ENCODE results near the gene WWOX.

The WWOX gene

GRCh38 chr16:79090966-79091365, 991.5 kb downstream of the WWOX start:
- DNase-seq (ENCODE audit: low read depth, low spot score): no peak

GRCh38 chr16:79092846-79093245, 993.4 kb downstream of the WWOX start:
- no peak for DNase-seq (ENCODE audit: low read depth, low spot score)

GRCh38 chr16:79093554-79093967, 994.1 kb downstream of the WWOX start:
- no peak for DNase-seq (ENCODE audit: low read depth, low spot score)

GRCh38 chr16:79096246-79096645, 996.8 kb downstream of the WWOX start:
- no peak for DNase-seq (ENCODE audit: low read depth, low spot score)

GRCh38 chr16:79097166-79097565, 997.7 kb downstream of the WWOX start:
- no peak for DNase-seq (ENCODE audit: low read depth, low spot score)

GRCh38 chr16:79097771-79098170, 998.3 kb downstream of the WWOX start:
- DNase-seq (ENCODE audit: low read depth, low spot score): no peak

GRCh38 chr16:79098907-79099306, 999.5 kb downstream of the WWOX start:
- no peak for DNase-seq (ENCODE audit: low read depth, low spot score)

- DNase-seq (ENCODE audit: low read depth, low spot score): no peak
Measured at GRCh38 chr16:79099716-79100115, 1000.3 kb downstream of the WWOX start.

- DNase-seq (ENCODE audit: low read depth, low spot score): no peak
Measured at GRCh38 chr16:79100447-79100846, 1001.0 kb downstream of the WWOX start.

GRCh38 chr16:79101491-79101890, 1002.0 kb downstream of the WWOX start:
- no peak for DNase-seq (ENCODE audit: low read depth, low spot score)

- no peak for DNase-seq (ENCODE audit: low read depth, low spot score)
Measured at GRCh38 chr16:79104567-79104966, 1005.1 kb downstream of the WWOX start.

GRCh38 chr16:79107301-79107700, 1007.8 kb downstream of the WWOX start:
- no peak for DNase-seq (ENCODE audit: low read depth, low spot score)

- no peak for DNase-seq (ENCODE audit: low read depth, low spot score)
Measured at GRCh38 chr16:79109771-79110170, 1010.3 kb downstream of the WWOX start.

- no peak for DNase-seq (ENCODE audit: low read depth, low spot score)
Measured at GRCh38 chr16:79110242-79110641, 1010.8 kb downstream of the WWOX start.

GRCh38 chr16:79110953-79111352, 1011.5 kb downstream of the WWOX start:
- DNase-seq (ENCODE audit: low read depth, low spot score): no peak

GRCh38 chr16:79112462-79112861, 1013.0 kb downstream of the WWOX start:
- DNase-seq (ENCODE audit: low read depth, low spot score): no peak

GRCh38 chr16:79113826-79114225, 1014.4 kb downstream of the WWOX start:
- DNase-seq (ENCODE audit: low read depth, low spot score): no peak

- no peak for DNase-seq (ENCODE audit: low read depth, low spot score)
Measured at GRCh38 chr16:79114759-79115158, 1015.3 kb downstream of the WWOX start.

GRCh38 chr16:79121906-79122305, 1022.5 kb downstream of the WWOX start:
- DNase-seq (ENCODE audit: low read depth, low spot score): no peak

- DNase-seq (ENCODE audit: low read depth, low spot score): no peak
Measured at GRCh38 chr16:79122343-79122742, 1022.9 kb downstream of the WWOX start.

GRCh38 chr16:79124016-79124756, 1024.7 kb downstream of the WWOX start:
- DNase-seq (ENCODE audit: low read depth, low spot score): no peak

- DNase-seq (ENCODE audit: low read depth, low spot score): no peak
Measured at GRCh38 chr16:79127766-79128165, 1028.3 kb downstream of the WWOX start.

- no peak for DNase-seq (ENCODE audit: low read depth, low spot score)
Measured at GRCh38 chr16:79128706-79129105, 1029.3 kb downstream of the WWOX start.

GRCh38 chr16:79130616-79131015, 1031.2 kb downstream of the WWOX start:
- DNase-seq (ENCODE audit: low read depth, low spot score): no peak
